Breast epithelium (tissue), 4 donors: ENCODE data around the gene FDCSP. TPM values are rescaled to one million over a fixed set of nuclear protein-coding genes. Genes with fewer than 3 reads are reported as not detected.

ENCODE experiments used
- DNase-seq, 2 donors: peaks; one replicate each; pipeline ENCODE4 v3.0.0-alpha.2; 2019; ENCODE audit warnings: low spot score in 2 of 2
- H3K27ac ChIP-seq, 2 donors: fragments of 200-600 bp; sonication (generic) in 1 of 2; one replicate each; pipeline ENCODE4 v1.5.1; 2016 to 2019; ENCODE audit warnings: mild to moderate bottlenecking in 1 of 2
- H3K27me3 ChIP-seq, 2 donors: fragments of 200-600 bp; sonication (generic) in 1 of 2; one replicate each; pipeline versions ENCODE4 v1.5.1 to v1.6.0; 2017 to 2019; ENCODE audit warnings: control low read depth in 1 of 2, mild to moderate bottlenecking in 1 of 2
- H3K36me3 ChIP-seq: fragments of 200-600 bp; one replicate; pipeline ENCODE4 v1.5.1; 2019
- H3K4me1 ChIP-seq, 2 donors: fragments of 200-600 bp; sonication (generic); one replicate each; pipeline ENCODE4 v1.5.1; 2016 to 2019; ENCODE audit warnings: control low read depth in 1 of 2
- H3K4me3 ChIP-seq, 3 donors: fragments of 200-600 bp; sonication (generic); 1 replicate in 2 of 3; 2 replicates in 1 of 3; pipeline ENCODE4 v1.5.1; 2016 to 2019; ENCODE audit warnings: mild to moderate bottlenecking in 3 of 3, moderate library complexity in 2 of 3
- H3K9me3 ChIP-seq, 2 donors: fragments of 200-600 bp; sonication (generic) in 1 of 2; one replicate each; pipeline ENCODE4 v1.5.1; 2016 to 2019; ENCODE audit warnings: control low read depth in 1 of 2
- CTCF ChIP-seq, 3 donors: fragments of 450-650 bp; IDR thresholded peaks; one replicate each; pipeline ENCODE4 v1.5.1; 2016 to 2017; ENCODE audit warnings: antibody characterized with exemption in 3 of 3, mild to moderate bottlenecking in 3 of 3, moderate library complexity in 3 of 3
- POLR2A ChIP-seq: fragments of 450-650 bp; IDR thresholded peaks from one replicate; pipeline ENCODE4 v1.6.1; 2016; ENCODE audit warnings: antibody characterized with exemption, mild to moderate bottlenecking, moderate library complexity
- POLR2AphosphoS5 ChIP-seq, 3 donors: sonication (generic); formaldehyde crosslinking; IDR thresholded peaks; one replicate each; pipeline ENCODE4 v1.6.1; 2017; ENCODE audit warnings: antibody characterized with exemption in 3 of 3
- intact Hi-C: fragments of 100-400 bp; cut with DNase I; formaldehyde crosslinking; loops from one replicate; pipeline ENCODE4 v1.15.1; 2023; ENCODE audit warnings: low total_unique reads
- total RNA-seq, 3 donors: library from RNA; depleted of rRNA; stranded (reverse); fragments of >200 nt; gene quantifications; one replicate each; pipeline ENCODE4 v1.1.0, GENCODE V29; 2016

The FDCSP gene
- total RNA-seq, 3 donors from 2014 or later: 13.4 to 78.2 TPM; not detected in 1

GRCh38 chr4:70269674-70270073 is 43.8 kb downstream of the FDCSP start:
- TF ChIP-seq POLR2AphosphoS5 (IDR thresholded peaks at IDR 0.05) (no peak), POLR2A (no peak), CTCF (IDR thresholded peaks at IDR 0.05) (no peak)
- intact Hi-C loops: no loop called here
- H3K4me3 ChIP-seq: no peak overlapping the region
- H3K27me3 ChIP-seq: no peaks in the 10 kb centered on the region
- no peaks in the 10 kb centered on the region for H3K36me3 ChIP-seq
- no peaks in the 10 kb centered on the region for H3K4me1 ChIP-seq
- H3K9me3 ChIP-seq: no peaks in the 10 kb centered on the region
- H3K27ac ChIP-seq: no peak overlapping the region
- no peak for DNase-seq

GRCh38 chr4:70277121-70277520 is 51.2 kb downstream of the FDCSP start:
- intact Hi-C loops: no loop called here
- Histone ChIP-seq H3K36me3 (no peaks in the 10 kb centered on the region), H3K27ac (no peak overlapping the region), H3K27me3 (no peaks in the 10 kb centered on the region), H3K9me3 (peaks cover 0 to 6% of the 10 kb centered on the region in 2 donors), H3K4me1 (no peaks in the 10 kb centered on the region), H3K4me3 (no peak overlapping the region)
- no peak for TF ChIP-seq POLR2A
- no peak for TF ChIP-seq CTCF (IDR thresholded peaks at IDR 0.05)
- no peak for TF ChIP-seq POLR2AphosphoS5 (IDR thresholded peaks at IDR 0.05)
- DNase-seq: no peak

GRCh38 chr4:70280567-70280966 is 54.6 kb downstream of the FDCSP start:
- H3K27ac ChIP-seq: no peak overlapping the region
- no peak overlapping the region for H3K4me3 ChIP-seq
- H3K4me1 ChIP-seq: no peaks in the 10 kb centered on the region
- no peak for TF ChIP-seq POLR2A
- TF ChIP-seq CTCF (IDR thresholded peaks at IDR 0.05): no peak
- TF ChIP-seq POLR2AphosphoS5 (IDR thresholded peaks at IDR 0.05): no peak
- no peaks in the 10 kb centered on the region for H3K27me3 ChIP-seq
- peaks cover 0 to 6% of the 10 kb centered on the region in 2 donors for H3K9me3 ChIP-seq
- DNase-seq: no peak
- intact Hi-C loops: no loop called here
- no peaks in the 10 kb centered on the region for H3K36me3 ChIP-seq

Other genes with a start within 250 kb of the FDCSP start
- gene STATH, start 230.2 kb upstream of the FDCSP start, total RNA-seq: not detected
- gene HTN3, start 197.7 kb upstream of the FDCSP start, total RNA-seq: not detected
- gene HTN1, start 175.7 kb upstream of the FDCSP start, total RNA-seq: not detected
- not detected for gene PRR27, start 71.9 kb upstream of the FDCSP start, total RNA-seq
- gene ODAM, start 30.4 kb upstream of the FDCSP start, total RNA-seq: 1 to 10 TPM in 1 of 3 donors, not detected in 2; 1.2 TPM
- gene CSN3, start 16.5 kb downstream of the FDCSP start, total RNA-seq: 1 to 10 TPM in 1 of 3 donors, under 1 TPM in 1, not detected in 1; 0.66 to 4.1 TPM
- not detected for gene CABS1, start 108.9 kb downstream of the FDCSP start, total RNA-seq
- not detected for gene SMR3A, start 134.6 kb downstream of the FDCSP start, total RNA-seq
- not detected for gene SMR3B, start 157.0 kb downstream of the FDCSP start, total RNA-seq
- gene OPRPN, start 171.8 kb downstream of the FDCSP start, total RNA-seq: 1 to 10 TPM in 1 of 3 donors, not detected in 2; 1.0 TPM
- not detected for gene MUC7, start 246.1 kb downstream of the FDCSP start, total RNA-seq